Anterior cingulate cortex (tissue), 58 donors: ENCODE measurements around the gene ZNF236.
"Not testable (repeated sequence)": the region's sequence is repeated elsewhere in the genome, so short reads cannot be mapped to it uniquely, and the experiment has no call there.

ENCODE experiments used
- DNase-seq, 58 donors: peaks; one replicate each; lab custom pipeline; 2025; lab: John Stamatoyannopoulos, UW

The ZNF236 gene

GRCh38 chr18:76822506-76823160, at the start of gene ZNF236:
TSS of gene ZNF236 (plus strand) at chr18:76822557. CDS start at chr18:76822608, 51 bp downstream.
- DNase-seq, result peak in 44 of 58 donors; percentile 23 to 80 (median 54)

DNA sequence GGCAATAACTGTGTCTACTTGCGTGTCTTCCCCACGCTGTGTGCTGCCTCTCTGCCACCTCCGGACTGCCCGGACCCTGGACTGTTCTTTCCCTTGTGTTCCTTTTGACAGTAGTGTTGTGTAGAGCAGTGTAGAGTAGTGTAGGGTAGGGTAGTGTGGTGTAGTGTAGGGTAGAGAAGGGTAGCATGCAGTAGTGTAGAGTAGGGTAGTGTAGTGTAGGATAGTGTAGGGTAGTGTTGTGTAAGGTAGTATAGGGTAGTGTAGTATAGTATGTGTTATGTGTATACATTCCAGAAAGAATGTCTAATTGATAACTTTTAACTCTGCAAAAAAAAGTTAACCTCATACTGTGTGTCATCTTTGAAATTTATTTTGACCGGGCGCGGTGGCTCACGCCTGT, 49.7 kb upstream of the ZNF236 start:
- DNase-seq, result no peak

- not testable (repeated sequence) for DNase-seq
Observed at GRCh38 chr18:76777036-76777435, 45.3 kb upstream of the ZNF236 start.

GRCh38 chr18:76783786-76784484, 38.4 kb upstream of the ZNF236 start:
- DNase-seq, result no peak

- DNase-seq, result no peak
Observed at GRCh38 chr18:76785872-76786271, 36.5 kb upstream of the ZNF236 start.

DNA sequence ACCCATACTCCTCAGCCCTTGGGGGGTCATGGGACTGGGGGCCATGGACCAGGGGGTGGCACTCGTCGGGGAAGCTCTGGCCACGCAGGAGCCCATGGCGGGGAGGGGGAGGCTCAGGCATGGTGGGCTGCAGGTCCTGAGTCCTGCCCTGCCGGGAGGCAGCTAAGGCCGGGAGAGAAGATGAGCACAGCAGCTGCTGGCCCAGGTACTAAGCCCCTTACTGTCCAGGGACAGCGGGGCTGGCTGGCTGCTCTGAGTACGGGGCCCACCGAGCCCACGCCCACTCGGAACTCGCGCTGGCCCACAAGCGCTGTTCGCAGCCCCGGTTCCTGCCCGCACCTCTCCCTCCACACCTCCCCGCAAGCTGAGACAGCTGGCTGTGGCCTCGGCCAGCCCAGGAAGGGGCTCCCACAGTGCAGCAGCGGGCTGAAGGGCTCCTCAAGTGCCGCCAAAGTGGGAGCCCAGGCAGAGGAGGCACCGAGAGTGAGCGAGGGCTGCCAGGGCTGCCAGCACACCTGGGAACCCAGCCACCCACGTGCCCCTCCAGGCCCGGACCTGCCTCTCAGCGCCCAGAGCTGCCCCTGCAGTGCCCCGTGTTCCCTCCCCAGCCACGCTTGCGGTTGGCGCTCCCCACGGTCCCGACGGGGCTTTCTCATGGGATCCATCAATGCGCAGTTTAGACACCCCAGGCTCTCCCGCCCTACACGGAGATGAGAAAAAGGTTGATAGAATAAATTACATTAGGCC, 33.6 kb upstream of the ZNF236 start:
- DNase-seq, result no peak

DNA sequence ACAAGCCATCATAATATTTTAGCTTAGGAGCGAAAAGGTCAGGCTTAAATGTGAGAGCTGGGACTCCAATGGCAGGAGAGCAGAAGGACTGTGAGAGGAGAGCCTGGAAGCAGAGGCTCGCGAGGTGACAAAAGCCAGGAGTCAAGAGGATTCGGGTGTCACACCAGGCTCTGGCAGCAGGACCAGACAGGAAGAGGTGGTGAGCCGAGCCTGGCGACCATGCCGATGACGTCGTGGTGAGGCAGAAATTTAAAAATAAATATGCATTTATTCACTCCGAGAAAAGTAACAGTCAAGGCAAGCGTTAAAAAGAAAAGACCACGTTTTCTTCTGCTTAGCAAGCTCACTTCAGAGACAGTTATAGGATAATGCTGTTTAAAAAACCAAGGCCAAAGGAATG, 31.3 kb upstream of the ZNF236 start:
- DNase-seq, result no peak

GRCh38 chr18:76791642-76792041, 30.7 kb upstream of the ZNF236 start:
- no peak for DNase-seq

DNA sequence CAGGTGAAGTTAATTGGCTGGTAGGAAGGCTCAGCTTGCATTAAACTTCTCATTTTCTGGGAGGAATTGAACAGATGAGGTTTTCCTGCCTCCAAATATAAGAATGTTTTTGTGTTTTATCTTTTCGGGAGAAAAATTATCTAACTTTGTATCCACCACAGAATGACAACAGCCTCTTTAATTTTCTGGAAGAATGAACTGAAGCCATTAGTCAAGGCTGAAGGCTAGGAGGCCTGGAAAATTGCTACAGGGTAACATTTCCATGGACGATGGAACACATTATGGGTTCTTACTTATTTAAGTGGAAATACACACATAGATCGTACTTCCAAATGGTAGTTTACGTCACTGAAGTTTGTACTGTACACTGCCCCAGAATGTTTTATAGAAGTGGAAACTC, 28.0 kb upstream of the ZNF236 start:
- DNase-seq, result no peak

- peak in 25 of 58 donors; percentile 1 to 57 (median 13) for DNase-seq
Observed at GRCh38 chr18:76801567-76802505, 20.5 kb upstream of the ZNF236 start.

GRCh38 chr18:76803413-76803812, 18.9 kb upstream of the ZNF236 start:
- DNase-seq, result no peak

GRCh38 chr18:76803814-76804213, 18.5 kb upstream of the ZNF236 start:
- peak in 33 of 58 donors; percentile 4 to 66 (median 28) for DNase-seq

GRCh38 chr18:76805221-76805620, 17.1 kb upstream of the ZNF236 start:
- DNase-seq, result no peak

GRCh38 chr18:76806301-76806700, 16.1 kb upstream of the ZNF236 start:
- no peak for DNase-seq

GRCh38 chr18:76808561-76808960, 13.8 kb upstream of the ZNF236 start:
- DNase-seq, result no peak

DNA sequence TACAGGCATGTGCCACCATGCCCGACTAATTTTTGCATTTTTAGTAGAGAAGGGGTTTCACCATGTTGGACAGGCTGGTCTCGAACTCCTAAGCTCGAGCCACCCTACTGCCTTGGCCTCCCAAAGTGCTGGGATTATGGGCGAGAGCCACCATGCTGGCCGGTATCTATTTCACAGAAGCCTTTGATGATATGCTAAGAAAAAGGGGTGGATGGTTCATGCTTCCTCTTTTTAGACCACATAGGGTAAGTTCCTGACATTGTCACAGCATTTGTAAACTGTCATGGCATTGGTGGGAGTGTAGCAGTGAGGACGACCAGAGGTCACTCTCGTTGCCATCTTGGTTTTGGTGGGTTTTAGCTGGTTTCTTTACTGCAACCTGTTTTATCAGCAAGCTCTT, 10.8 kb upstream of the ZNF236 start:
- DNase-seq, result not testable (repeated sequence)

- DNase-seq, result no peak
Observed at GRCh38 chr18:76814256-76814655, 8.1 kb upstream of the ZNF236 start.

DNA sequence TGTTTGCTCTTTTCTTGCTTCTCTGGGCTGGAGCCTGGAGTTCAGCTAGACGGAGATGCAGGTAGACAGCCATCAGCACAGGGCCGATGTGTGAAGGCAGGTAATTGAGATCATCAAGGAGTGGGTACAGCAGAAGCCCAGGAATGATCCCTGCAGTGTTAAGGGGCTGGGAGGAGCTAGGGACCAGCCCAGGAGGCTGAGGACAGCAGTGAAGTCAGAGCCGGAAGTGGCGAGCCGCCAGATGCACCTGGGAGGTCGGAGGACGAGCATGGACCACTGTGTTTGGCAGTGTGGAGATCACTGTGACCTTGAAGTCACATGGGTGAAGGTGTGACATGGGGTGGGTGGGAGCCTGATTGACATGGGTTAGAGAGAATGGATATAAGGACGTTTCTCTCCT, 6.2 kb upstream of the ZNF236 start:
- DNase-seq, result no peak

DNA sequence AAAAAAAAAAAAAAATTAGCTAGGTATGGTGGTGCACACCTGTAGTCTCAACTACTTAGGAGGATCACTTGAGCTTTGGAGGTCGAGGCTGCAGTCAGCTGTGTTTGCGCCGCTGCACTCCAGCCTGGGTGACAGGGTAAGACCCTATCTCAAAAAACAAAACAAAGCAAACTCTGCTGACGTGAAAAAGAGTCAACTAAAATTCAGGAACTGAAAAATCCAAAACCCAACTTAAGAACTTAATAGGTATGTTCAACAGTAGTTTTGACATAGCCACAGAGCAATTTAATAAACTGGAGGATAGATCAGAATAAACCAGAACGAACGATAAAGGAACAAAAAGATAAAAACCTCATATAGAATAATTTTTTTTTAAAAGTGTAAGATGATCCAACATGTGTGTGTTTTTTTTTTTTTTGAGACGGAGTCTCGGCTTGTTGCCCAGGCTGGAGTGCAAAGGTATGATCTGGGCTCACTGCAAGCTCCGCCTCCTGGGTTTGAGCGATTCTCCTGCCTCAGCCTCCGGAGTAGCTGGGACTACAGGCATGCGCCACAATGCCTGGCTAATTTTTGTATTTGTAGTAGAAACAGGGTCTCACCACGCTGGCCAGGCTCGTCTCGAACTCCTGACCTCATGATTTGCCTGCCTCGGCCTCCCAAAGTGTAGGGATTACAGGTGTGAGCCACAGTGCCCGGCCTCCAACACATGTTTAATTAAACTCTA, 4.3 kb upstream of the ZNF236 start:
- DNase-seq, result no peak
